Activated CD4-positive, alpha-beta T cell treated with anti-CD3 and anti-CD28 coated beads for 4 hours (primary cell): ENCODE results near the gene RIOX2.

Source experiments
- DNase-seq, 2 donors: peaks; one replicate each; pipeline ENCODE4 v3.0.0-alpha.2; 2020

The RIOX2 gene

GRCh38 chr3:97988784-97989568 is 16.7 kb upstream of the RIOX2 start:
- no peak for DNase-seq

DNA sequence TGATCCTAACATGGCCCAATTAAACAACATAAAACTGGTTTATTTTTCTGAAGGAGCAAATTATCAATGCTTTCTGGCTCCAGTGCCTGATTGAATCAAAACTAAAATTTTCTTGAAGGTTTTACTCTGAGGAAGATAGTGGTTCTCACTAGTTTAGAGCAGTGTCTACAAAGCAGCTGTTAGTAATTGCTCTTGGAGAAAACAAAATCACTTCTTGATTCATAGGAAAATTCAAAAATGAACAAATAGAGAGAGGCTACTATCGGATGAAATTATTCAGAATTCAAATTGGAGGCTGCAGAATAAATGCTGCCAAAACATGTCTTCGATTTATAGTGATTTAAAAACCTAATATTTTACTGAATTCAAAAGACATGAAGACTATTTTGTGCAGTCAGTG is 15.1 kb upstream of the RIOX2 start:
- no peak for DNase-seq

GRCh38 chr3:97983933-97984491 is 11.8 kb upstream of the RIOX2 start:
- DNase-seq = no peak

GRCh38 chr3:97981886-97982285 is 9.7 kb upstream of the RIOX2 start:
- DNase-seq = no peak

DNA sequence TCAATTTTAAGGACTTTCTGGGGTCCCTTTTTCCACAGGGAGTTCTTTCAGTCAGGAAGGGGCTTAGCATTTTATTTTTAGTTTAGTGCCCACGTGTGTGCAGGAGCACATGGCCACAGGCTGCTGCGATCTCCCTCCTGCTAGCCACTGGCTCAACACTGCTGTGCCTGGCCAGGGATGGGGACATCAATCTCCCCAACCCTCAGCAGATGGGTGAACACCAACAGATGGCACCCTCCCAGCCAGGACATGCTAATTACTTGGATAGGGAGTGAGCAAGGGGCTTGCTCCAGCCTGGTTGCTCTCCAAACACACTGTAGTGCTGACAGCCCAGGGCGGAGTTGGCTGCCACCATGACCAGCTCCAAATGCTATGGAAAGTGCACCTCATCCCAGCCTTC is 7.4 kb upstream of the RIOX2 start:
- no peak for DNase-seq

DNA sequence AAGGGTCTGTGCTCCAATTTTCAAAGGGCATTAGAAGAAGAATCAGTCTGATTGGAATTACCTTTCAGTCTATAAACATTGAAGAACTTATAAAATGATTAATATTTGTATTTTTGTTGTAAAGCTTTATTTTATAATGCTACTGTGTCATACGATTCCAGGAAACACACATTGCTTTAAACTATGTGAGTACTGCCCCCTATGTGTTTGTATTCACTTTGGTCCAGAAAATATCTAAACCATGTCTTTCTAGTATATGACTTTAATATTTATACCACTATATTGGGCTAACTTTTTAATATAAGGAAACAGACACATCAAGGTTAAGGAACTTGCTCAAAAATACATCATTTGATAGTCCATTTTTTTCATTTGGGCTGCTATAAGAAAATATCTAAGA is 3.2 kb upstream of the RIOX2 start:
- no peak for DNase-seq

GRCh38 chr3:97974996-97975395 is 2.8 kb upstream of the RIOX2 start:
- no peak for DNase-seq

- DNase-seq = no peak
Measured at GRCh38 chr3:97972976-97973375, 745 bp upstream of the RIOX2 start.

DNA sequence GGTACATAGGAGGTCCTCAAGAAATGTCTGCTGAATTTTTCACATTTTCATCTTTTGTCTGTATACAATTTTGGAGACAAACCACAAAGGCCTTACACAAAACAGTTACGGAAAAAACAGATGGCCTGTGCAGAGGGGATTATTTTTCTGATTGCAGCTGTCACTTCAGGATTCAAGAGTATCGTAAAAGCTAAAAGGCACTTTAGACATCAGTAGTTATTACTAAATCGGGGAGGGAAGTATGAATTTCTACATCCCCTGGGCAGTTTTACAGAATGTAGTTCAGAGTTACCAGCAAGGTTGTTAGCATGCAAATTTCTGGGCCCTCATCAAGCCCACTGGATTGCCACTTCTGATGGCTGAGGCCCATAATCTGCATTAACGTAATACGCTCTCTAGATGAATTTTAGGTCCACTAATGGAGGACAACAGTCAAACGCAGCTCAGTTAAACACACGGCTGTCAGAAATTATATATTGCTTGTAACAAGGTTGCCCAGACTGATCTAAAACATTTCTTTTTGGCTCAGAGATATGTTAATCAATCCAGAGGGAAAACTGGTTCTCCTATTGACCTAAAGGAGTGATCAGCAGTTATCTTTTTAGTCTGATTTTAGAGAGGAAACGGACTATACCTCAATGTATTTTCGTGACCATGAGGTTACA is 1.1 kb downstream of the RIOX2 start:
- DNase-seq = no peak

DNA sequence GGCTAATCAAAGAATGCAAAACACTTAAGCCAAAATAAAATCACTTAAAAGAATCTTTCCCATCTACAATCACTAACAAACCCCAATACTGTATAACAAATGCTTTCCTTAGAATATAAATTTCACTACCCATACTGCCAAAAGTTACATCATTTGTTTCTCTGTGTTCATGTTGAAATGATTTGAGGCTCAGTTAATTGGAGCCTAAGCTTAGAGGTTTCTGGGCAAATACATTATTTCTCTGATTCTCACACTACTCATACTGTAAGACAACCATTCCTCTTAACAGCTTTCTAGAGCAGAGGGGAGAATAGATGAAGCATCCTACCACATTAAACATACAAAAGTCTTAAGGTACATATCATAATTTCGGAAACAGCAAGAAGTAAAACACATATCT is 2.1 kb downstream of the RIOX2 start:
- DNase-seq = no peak

GRCh38 chr3:97969541-97969940 is 2.7 kb downstream of the RIOX2 start:
- DNase-seq = no peak

- DNase-seq = no peak
Measured at GRCh38 chr3:97968376-97968775, 3.9 kb downstream of the RIOX2 start.

DNA sequence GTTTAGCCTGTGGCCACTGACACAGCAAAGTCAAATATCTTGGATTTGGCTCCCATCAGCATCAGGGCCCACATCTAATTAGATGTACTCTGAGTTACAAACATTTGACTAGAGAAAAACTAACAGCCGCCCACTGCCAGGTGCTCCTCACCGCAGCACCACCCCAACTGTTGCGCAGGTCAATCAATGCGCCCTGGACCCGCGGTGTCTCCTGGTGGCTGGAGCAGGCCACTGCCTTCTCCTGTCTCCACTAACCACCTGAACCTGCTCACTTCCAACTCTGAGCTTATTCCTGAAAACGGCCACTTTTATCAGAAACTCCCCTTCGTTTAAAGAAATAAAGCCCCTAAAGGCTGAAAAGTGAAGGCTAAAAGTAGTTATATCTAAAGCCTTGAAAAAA is 4.3 kb downstream of the RIOX2 start:
- DNase-seq = no peak

GRCh38 chr3:97960993-97961766 is 11.1 kb downstream of the RIOX2 start:
- DNase-seq = no peak

- no peak for DNase-seq
Measured at GRCh38 chr3:97960551-97960950, 11.7 kb downstream of the RIOX2 start.

- DNase-seq = no peak
Measured at GRCh38 chr3:97959872-97960271, 12.4 kb downstream of the RIOX2 start.

GRCh38 chr3:97958796-97959195 is 13.4 kb downstream of the RIOX2 start:
- DNase-seq = no peak

DNA sequence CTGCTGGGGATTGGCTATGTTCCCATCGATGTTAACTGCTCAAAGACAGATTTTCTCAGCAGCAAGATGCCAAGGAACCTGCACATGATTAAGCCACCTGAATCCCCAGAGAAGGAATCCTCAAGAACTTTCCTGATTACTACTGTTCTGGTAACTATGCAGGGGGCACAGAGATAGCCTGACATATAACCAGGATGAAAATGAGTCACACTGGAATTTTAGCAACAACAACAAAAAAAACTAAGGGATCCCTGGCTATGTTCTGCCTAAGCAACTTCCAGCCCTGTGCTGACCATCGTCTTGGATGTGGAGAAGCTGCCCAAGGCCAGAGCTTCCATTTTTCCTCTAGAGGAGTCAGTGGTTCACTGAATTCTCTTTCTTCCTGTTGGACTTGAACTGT is 13.8 kb downstream of the RIOX2 start:
- no peak for DNase-seq

DNA sequence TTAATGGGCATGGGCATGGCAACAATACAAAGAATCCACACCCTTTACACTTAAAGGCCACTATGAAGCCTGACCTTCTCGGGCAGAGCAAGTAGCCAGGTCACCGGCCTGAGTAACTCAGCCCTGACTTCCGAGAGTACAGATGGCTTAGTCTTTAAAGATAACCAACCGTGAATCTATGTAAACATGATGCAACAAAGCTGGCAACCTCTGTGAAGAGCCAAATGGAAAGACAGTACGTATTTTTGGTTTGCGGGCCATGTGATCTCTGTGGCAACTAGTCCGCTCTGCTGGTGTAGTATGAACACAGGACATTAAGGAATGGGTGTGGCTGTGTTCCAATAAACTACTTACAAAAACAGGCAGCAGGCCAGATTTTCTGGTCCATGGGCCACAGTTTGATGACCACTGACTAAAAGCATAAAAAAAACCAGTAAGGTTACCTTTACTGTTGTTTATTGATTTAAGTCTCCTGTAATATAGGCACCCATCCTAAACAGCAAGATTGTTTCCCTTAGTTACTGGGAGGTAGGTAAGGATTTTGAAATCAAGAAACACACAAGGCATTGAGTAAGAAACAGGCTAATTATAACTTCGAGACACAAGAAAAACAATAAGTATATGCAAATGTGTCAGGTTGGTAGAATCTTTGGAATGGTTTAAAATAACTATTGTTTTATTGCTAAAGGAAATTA is 14.5 kb downstream of the RIOX2 start:
- DNase-seq = no peak

- DNase-seq = no peak
Measured at GRCh38 chr3:97956051-97956450, 16.2 kb downstream of the RIOX2 start.

DNA sequence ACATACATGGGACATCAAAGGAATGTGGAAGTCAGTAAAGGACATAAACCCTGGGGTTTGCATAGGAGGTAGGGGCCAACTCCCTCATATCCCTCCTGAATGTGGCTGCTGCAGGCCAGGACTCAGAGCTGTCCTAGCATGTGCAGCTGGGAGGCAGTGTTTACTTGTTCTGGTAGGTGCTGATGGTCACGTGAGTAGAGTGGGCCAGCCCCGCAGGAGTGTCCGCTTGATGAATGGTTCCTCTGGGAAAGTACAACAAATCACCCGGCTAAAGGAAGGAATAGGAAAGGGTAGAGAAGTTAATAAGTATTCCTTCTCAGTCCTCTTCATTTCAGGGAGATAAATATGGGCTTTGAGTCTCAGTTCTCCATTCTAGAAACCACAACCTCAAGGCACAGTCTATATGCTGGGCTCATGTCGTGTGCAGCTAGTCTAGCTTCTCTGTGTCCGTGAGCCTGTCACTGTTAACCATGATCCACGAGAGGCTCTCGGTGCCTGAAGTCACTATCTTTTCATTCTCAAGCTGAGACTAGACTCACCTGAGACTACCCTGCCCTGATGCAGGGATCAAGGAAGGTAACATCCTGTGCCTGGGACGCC is 17.9 kb downstream of the RIOX2 start:
- no peak for DNase-seq

GRCh38 chr3:97952872-97953271 is 19.4 kb downstream of the RIOX2 start:
- no peak for DNase-seq

GRCh38 chr3:97952280-97952679 is 20.0 kb downstream of the RIOX2 start:
- no peak for DNase-seq
